ENCODE measurements around the gene PPP2R5C.
A peak's percentile ranks its signal among the peaks of the same experiment; 100 is the strongest.

PPP2R5C gene

GRCh38 chr14:101809671-101810514, 48.4 kb downstream of the PPP2R5C start:
- TF ChIP-seq OSR1 (CRISPR knock-in tag; IDR thresholded peaks at IDR 0.05) (no peak), TSHZ2 (CRISPR knock-in tag; IDR thresholded peaks at IDR 0.05) (0 out of 2 replicates have a peak, but pooled peaks have one; percentile 19), PATZ1 (CRISPR knock-in tag; IDR thresholded peaks at IDR 0.05; ENCODE audit: borderline replicate concordance) (0 out of 2 replicates have a peak, but pooled peaks have one; percentile 37), CSRNP3 (CRISPR knock-in tag; IDR thresholded peaks at IDR 0.05) (no peak)
- peak; percentile 97 for ATAC-seq

- TF ChIP-seq ZFP3 (CRISPR knock-in tag; IDR thresholded peaks at IDR 0.05) (no peak), ZFP30 (CRISPR knock-in tag; IDR thresholded peaks at IDR 0.05) (no peak), CREB5 (CRISPR knock-in tag; IDR thresholded peaks at IDR 0.05; ENCODE audit: low read depth) (no peak), ZNF8 (CRISPR knock-in tag; IDR thresholded peaks at IDR 0.05) (no peak), TCF4 (CRISPR knock-in tag; IDR thresholded peaks at IDR 0.05; ENCODE audit: borderline replicate concordance) (no peak), PPARA (CRISPR knock-in tag; IDR thresholded peaks at IDR 0.05; ENCODE audit: borderline replicate concordance) (no peak), POU6F1 (CRISPR knock-in tag; IDR thresholded peaks at IDR 0.05; ENCODE audit: borderline replicate concordance, low read depth) (no peak), ESRRG (CRISPR knock-in tag; IDR thresholded peaks at IDR 0.05) (no peak), BACH2 (CRISPR knock-in tag; IDR thresholded peaks at IDR 0.05; ENCODE audit: borderline replicate concordance) (no peak)
- ATAC-seq, result peak; percentile 11; the same call in 1 of the 3 replicates
These were observed 49.5 kb downstream of the PPP2R5C start for GRCh38 chr14:101810897-101811621.

GRCh38 chr14:101812071-101812470, 50.6 kb downstream of the PPP2R5C start:
- ATAC-seq, result no peak
- TF ChIP-seq PPARA (CRISPR knock-in tag; IDR thresholded peaks at IDR 0.05; ENCODE audit: borderline replicate concordance), result no peak
- TF ChIP-seq GLIS3 (CRISPR knock-in tag; IDR thresholded peaks at IDR 0.05), result no peak
- TF ChIP-seq CSRNP3 (CRISPR knock-in tag; IDR thresholded peaks at IDR 0.05), result no peak
- no peak for TF ChIP-seq ZFP3 (CRISPR knock-in tag; IDR thresholded peaks at IDR 0.05)
- TF ChIP-seq RARB (CRISPR knock-in tag; IDR thresholded peaks at IDR 0.05), result no peak
- no peak for TF ChIP-seq POU6F1 (CRISPR knock-in tag; IDR thresholded peaks at IDR 0.05; ENCODE audit: borderline replicate concordance, low read depth)
- no peak for TF ChIP-seq ARNTL (CRISPR knock-in tag; IDR thresholded peaks at IDR 0.05; ENCODE audit: borderline replicate concordance, low read depth)
- no peak for TF ChIP-seq OSR1 (CRISPR knock-in tag; IDR thresholded peaks at IDR 0.05)
- no peak for TF ChIP-seq TSHZ2 (CRISPR knock-in tag; IDR thresholded peaks at IDR 0.05)
- TF ChIP-seq BACH2 (CRISPR knock-in tag; IDR thresholded peaks at IDR 0.05; ENCODE audit: borderline replicate concordance), result no peak
- no peak for TF ChIP-seq ZNF565 (CRISPR knock-in tag; conservative IDR thresholded peaks at IDR 0.05; ENCODE audit: low read depth)
- no peak for TF ChIP-seq ZNF8 (CRISPR knock-in tag; IDR thresholded peaks at IDR 0.05)
- no peak for TF ChIP-seq SNAI2 (CRISPR knock-in tag; IDR thresholded peaks at IDR 0.05)
- TF ChIP-seq ZFP30 (CRISPR knock-in tag; IDR thresholded peaks at IDR 0.05), result no peak

Measured in SK-N-SH treated with all-trans-retinoic acid at 6 μM for 48 hours (cell line).